Heart left ventricle (tissue), 16 donors: ENCODE measurements around the gene VAPB. TPM values are rescaled to one million over a fixed set of nuclear protein-coding genes. Genes with fewer than 3 reads are reported as not detected.

ENCODE experiments used
- ATAC-seq, 4 donors: fragments of 200-7000 bp; cut with Tn5 transposase; one replicate each; pipeline ENCODE4 v1.9.1; 2020 to 2022; ENCODE audit warnings: moderate library complexity in 4 of 4, mild to moderate bottlenecking in 3 of 4, moderate number of reproducible peaks in 1 of 4
- DNase-seq, 5 donors: peaks; one replicate each; pipeline ENCODE4 v3.0.0-alpha.2; 2020
- H3K27ac ChIP-seq, 12 donors: fragments of 200-600 bp; sonication (generic) in 4 of 12; one replicate each; pipeline versions ENCODE4 v1.5.0 to v1.8.0; 2016 to 2022; ENCODE audit warnings: mild to moderate bottlenecking in 2 of 12
- H3K27me3 ChIP-seq, 9 donors: fragments of 200-600 bp; sonication (generic) in 2 of 9; one replicate each; pipeline versions ENCODE4 v1.5.1 to v1.8.0; 2016 to 2022; ENCODE audit warnings: mild to moderate bottlenecking in 3 of 9
- H3K36me3 ChIP-seq, 9 donors: fragments of 200-600 bp; sonication (generic) in 2 of 9; one replicate each; pipeline versions ENCODE4 v1.5.0 to v1.8.0; 2018 to 2022; ENCODE audit warnings: mild to moderate bottlenecking in 2 of 9
- H3K4me1 ChIP-seq, 12 donors: fragments of 200-600 bp; sonication (generic) in 4 of 12; one replicate each; pipeline versions ENCODE4 v1.5.0 to v1.8.0; 2016 to 2022; ENCODE audit warnings: mild to moderate bottlenecking in 3 of 12
- H3K4me3 ChIP-seq, 12 donors: fragments of 200-600 bp; sonication (generic) in 4 of 12; one replicate each; pipeline versions ENCODE4 v1.5.0 to v1.8.0; 2017 to 2022; ENCODE audit warnings: mild to moderate bottlenecking in 9 of 12, moderate library complexity in 4 of 12
- H3K9me3 ChIP-seq, 12 donors: fragments of 200-600 bp; sonication (generic) in 4 of 12; one replicate each; pipeline versions ENCODE4 v1.5.0 to v1.8.0; 2016 to 2022; ENCODE audit warnings: mild to moderate bottlenecking in 1 of 12
- POLR2A ChIP-seq, 2 donors: fragments of 450-650 bp; IDR thresholded peaks; one replicate each; pipeline ENCODE4 v1.6.1; 2017; ENCODE audit warnings: antibody characterized with exemption in 2 of 2, mild to moderate bottlenecking in 2 of 2, moderate library complexity in 2 of 2
- WGBS, 4 donors: extraction: QIAGEN DNeasy Blood & Tissue Kit in 2 of 4; methylation state at CpG; one replicate each; pipeline versions ENCODE4 v1.1.5 to v1.1.7; 2013 to 2018; 5-methylcytosine and 5-hydroxymethylcytosine counted together
- intact Hi-C, 10 donors: fragments of 100-400 bp; cut with DNase I; formaldehyde crosslinking; loops; one replicate each; pipeline versions ENCODE4 v1.11.1 to v1.14.2; 2022
- polyA plus RNA-seq, 2 donors: library from polyadenylated mRNA; stranded (reverse); fragments of 200-250 nt; gene quantifications; one replicate each; pipeline ENCODE4 v1.2.3, GENCODE V29; 2013
- total RNA-seq, 9 donors: library from RNA; depleted of rRNA in 2 of 9; stranded (reverse); fragments of >200 nt in 2 of 9; fragmentation: NEBNext Ultra II Directional in 3 of 9; extraction: Animal tissue kit (Norgen Biotek cat#: 25700) in 3 of 9; gene quantifications; one replicate each; pipeline versions ENCODE4 v1.1.0 to v1.2.4, GENCODE V29; 2016 to 2023
- TF ChIP-seq, protein P1 (sequence below), 12 donors: fragments of 200-600 bp; sonication (generic) in 4 of 12; IDR thresholded peaks; one replicate each; pipeline versions ENCODE4 v1.5.0 to v1.8.0; 2018 to 2022; ENCODE audit warnings: antibody characterized with exemption in 12 of 12, mild to moderate bottlenecking in 5 of 12
- donor health status: ischemic (EF 13 %, LVEDD 7.1; RV severe dilation, severe dysfunction).
- donor health status: healthy with polysubstance abuse.
- donor health status: DM: no; HTN: yes; CAD: no.
- donor health status: DM: no; HTN: no; CAD: no.
- donor health status: ischemic (EF 25% LVEDD 6.9; RV normal size, moderate dysfunction).
- donor health status: ischemic (EF 25% LVEDD 5.7; RV mildly dilated, moderate dysfunction).
- donor health status: healthy.
- donor health status: DM: yes; HTN: yes; CAD: no.
- donor health status: ischemic (EF 35%, LVEDD 5.7; RV mildly dilated, moderate dysfunction).
- donor health status: nonischemic (EF 11% LVEDD 7.7; RV severe dilation, severe dysfunction).
- donor health status: DM: yes; HTN: yes; CAD: no.
- donor health status: PGD.
- donor health status: ischemic (EF 29% LVEDD 5.4; RV normal size, mild dysfunction).
- donor health status: nonischemic (EF 23%, LVEDD 6.1; RV moderate dilation, normal function).

Gene VAPB
- total and polyA plus RNA-seq, 11 donors, result 25.7 to 76.1 (median 62.7) TPM

- H3K4me3 ChIP-seq, result no peak overlapping the region
- peaks cover 0 to 94% (median 67%) of the 10 kb centered on the region in 9 donors for H3K36me3 ChIP-seq
- no peak for TF ChIP-seq POLR2A (IDR thresholded peaks at IDR 0.05)
- TF ChIP-seq, protein P1, sequence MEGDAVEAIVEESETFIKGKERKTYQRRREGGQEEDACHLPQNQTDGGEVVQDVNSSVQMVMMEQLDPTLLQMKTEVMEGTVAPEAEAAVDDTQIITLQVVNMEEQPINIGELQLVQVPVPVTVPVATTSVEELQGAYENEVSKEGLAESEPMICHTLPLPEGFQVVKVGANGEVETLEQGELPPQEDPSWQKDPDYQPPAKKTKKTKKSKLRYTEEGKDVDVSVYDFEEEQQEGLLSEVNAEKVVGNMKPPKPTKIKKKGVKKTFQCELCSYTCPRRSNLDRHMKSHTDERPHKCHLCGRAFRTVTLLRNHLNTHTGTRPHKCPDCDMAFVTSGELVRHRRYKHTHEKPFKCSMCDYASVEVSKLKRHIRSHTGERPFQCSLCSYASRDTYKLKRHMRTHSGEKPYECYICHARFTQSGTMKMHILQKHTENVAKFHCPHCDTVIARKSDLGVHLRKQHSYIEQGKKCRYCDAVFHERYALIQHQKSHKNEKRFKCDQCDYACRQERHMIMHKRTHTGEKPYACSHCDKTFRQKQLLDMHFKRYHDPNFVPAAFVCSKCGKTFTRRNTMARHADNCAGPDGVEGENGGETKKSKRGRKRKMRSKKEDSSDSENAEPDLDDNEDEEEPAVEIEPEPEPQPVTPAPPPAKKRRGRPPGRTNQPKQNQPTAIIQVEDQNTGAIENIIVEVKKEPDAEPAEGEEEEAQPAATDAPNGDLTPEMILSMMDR (IDR thresholded peaks at IDR 0.05), result no peak
- H3K9me3 ChIP-seq, result no peaks in the 10 kb centered on the region
- DNase-seq (no peak), ATAC-seq (no peak)
- no peak overlapping the region for H3K27ac ChIP-seq
- H3K27me3 ChIP-seq, result no peaks in the 10 kb centered on the region
- intact Hi-C loops, result no loop called here
- 77 to 85% (median 84%) methylated on average over 8 of the region's 8 CpGs for WGBS, 4 donors
- peaks cover 0 to 15% (median 5%) of the 10 kb centered on the region in 12 donors for H3K4me1 ChIP-seq
Observed at GRCh38 chr20:58359441-58359840, 29.6 kb upstream of the VAPB start.

DNA sequence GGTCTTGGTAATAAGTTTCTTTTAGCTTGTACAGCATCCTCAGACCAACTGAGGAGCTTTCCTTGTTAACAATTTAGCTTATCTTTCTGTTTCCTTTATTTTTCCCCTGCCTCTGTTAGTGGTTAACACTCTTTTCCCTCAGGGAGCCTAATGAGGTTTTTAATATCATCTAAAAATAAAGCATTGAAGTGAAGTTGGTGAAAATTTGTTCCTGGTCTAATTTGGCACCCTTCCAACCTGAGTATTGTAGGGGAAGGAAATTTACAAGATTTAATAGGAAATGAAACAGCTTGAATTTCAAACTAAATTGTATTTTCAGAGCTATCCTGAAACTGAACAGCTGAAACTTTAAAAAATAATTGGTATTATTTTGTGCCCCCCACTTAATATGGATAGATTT, 28.1 kb upstream of the VAPB start:
- Histone ChIP-seq H3K9me3 (no peaks in the 10 kb centered on the region), H3K4me1 (peaks cover 0 to 15% (median 5%) of the 10 kb centered on the region in 12 donors), H3K4me3 (no peak overlapping the region), H3K36me3 (peaks cover 0 to 88% (median 59%) of the 10 kb centered on the region in 9 donors), H3K27ac (no peak overlapping the region), H3K27me3 (no peaks in the 10 kb centered on the region)
- ATAC-seq, result no peak
- TF ChIP-seq POLR2A (IDR thresholded peaks at IDR 0.05), result no peak
- TF ChIP-seq, protein P1 (IDR thresholded peaks at IDR 0.05), result no peak
- intact Hi-C loops, result no loop called here
- no peak for DNase-seq

GRCh38 chr20:58361481-58362205, 27.4 kb upstream of the VAPB start:
- intact Hi-C loops, result no loop called here
- Histone ChIP-seq H3K9me3 (no peaks in the 10 kb centered on the region), H3K27ac (no peak overlapping the region), H3K4me3 (no peak overlapping the region), H3K4me1 (peaks cover 0 to 15% (median 5%) of the 10 kb centered on the region in 12 donors), H3K27me3 (no peaks in the 10 kb centered on the region), H3K36me3 (peaks cover 0 to 88% (median 52%) of the 10 kb centered on the region in 9 donors)
- peak in 3 of 4 donors; percentile 47 to 65 (median 64) for ATAC-seq
- TF ChIP-seq, protein P1 (IDR thresholded peaks at IDR 0.05), result no peak
- no peak for TF ChIP-seq POLR2A (IDR thresholded peaks at IDR 0.05)
- WGBS, 4 donors, result 61 to 75% (median 67%) methylated on average over 9 of the region's 9 CpGs
- DNase-seq, result no peak

DNA sequence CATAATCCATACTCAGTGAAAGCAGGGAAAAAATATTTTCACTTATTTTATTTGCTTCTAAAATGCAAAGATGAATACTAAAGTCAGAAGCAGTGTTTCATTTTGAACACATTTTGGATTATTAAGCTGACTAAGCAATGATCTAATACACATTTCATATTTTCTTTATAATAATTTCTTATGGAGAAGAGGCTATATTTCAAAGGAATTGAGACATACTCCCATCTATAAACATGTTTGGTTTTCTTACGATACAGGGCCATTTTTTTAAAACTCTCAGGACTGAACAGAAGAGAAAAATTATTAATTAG, 26.9 kb upstream of the VAPB start:
- ATAC-seq, result no peak
- Histone ChIP-seq H3K4me1 (peaks cover 0 to 15% (median 5%) of the 10 kb centered on the region in 12 donors), H3K27me3 (no peaks in the 10 kb centered on the region), H3K36me3 (peaks cover 0 to 88% (median 46%) of the 10 kb centered on the region in 9 donors), H3K4me3 (no peak overlapping the region), H3K27ac (no peak overlapping the region), H3K9me3 (no peaks in the 10 kb centered on the region)
- no peak for TF ChIP-seq POLR2A (IDR thresholded peaks at IDR 0.05)
- TF ChIP-seq, protein P1 (IDR thresholded peaks at IDR 0.05), result no peak
- no peak for DNase-seq
- 95 to 100% (median 99%) methylated on average over 1 of the region's 1 CpG for WGBS, 4 donors
- intact Hi-C loops, result no loop called here
